ENCODE measurements around the gene NPIPA3.
"Not testable (repeated sequence)": the region's sequence is repeated elsewhere in the genome, so short reads cannot be mapped to it uniquely, and the experiment has no call there.

The NPIPA3 gene

DNA sequence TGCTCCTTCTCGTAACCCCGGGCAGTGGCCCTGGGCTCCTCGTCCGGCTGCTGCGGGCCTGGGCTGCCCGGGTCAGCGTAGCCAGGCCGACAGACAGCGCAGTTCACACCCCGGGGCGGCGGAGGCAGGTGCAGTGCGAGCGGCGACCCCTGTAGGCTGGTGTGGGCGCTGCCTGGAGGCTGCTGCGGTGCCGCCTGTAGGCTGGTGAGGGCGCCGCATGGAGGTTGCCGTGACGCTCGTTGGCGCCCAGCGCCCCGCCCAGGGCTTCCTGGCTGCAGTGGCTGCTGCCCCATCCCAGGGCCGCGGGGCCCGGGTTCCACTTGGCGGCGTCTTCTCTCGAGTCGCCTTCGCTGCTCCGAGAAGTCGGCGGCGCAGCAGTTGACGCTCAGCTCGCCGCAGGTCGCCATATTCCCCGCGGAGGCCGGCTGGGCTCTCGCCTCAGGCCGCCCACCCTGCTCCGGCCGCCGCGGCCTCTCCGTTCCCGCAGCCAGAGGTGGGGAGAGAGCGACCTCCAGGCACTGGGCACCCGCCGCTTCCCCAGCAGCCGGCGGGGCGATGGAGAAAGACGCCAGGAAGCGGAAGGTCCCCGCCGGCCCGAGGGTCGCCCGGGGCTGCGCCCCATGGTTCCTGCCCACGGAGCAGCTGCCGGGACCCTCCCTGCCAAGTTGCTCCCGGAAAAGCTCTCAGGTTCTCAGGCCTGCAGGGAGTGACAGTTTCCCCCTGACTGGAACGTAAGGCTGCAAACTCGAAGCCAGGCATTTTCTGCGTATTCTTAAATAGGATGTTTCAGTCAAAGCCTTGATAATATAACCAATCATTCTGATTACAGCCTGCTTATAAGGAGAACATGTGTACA lies 39.3 kb downstream of the NPIPA3 start, which contains the start of gene NPIPA2:
Gene NPIPA2, plus strand, starts transcription at position 261 of the 856 bp plus-strand sequence. CDS start 5,533 bp downstream, outside the sequence.
- not testable (repeated sequence) for DNase-seq

DNA sequence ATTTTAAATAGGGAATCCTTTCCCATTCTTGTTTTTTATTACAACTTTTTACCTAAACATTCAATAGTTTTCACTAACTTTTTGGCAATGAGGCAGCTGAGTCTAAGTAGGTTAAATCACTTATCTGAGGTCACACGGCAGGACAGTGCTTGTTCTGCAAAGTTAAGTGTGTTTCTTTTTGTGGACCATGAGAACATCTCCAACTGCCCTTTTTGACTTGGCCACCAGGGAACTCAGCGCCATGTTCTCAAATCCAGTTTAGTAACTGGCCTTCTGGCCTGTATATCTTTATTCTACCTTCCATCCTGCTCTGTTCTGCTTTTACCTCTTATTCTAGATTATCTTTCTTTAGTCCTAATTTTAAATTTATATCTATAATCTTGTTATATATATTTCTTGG lies 70.4 kb downstream of the NPIPA3 start:
- not testable (repeated sequence) for DNase-seq

DNA sequence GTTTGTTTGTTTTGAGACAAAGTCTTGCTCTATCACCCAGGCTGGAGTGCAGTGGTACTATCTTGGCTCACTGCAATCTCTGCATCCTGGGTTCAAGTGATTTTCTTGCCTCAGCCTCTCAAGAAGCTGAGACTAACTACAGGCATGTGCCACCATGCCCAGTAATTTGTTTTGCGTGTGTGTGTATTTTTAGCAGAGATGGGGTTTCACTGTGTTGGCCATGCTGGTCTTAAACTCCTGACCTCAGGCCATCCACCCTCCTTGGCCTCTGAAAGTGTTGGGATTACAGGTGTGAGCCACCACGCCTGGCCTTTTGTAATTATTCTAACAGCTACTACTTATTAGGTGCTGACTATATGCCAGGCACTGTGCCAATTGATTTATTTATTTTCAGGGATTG lies 72.4 kb downstream of the NPIPA3 start:
- DNase-seq: not testable (repeated sequence)

All from NCI-H2227 treated with DMSO at 0.1 percent for 48 hours (cell line).